Measurements from ENCODE around the gene COMT.
"Not testable (repeated sequence)": the region's sequence is repeated elsewhere in the genome, so short reads cannot be mapped to it uniquely, and the experiment has no call there.

- TF ChIP-seq, protein P1, sequence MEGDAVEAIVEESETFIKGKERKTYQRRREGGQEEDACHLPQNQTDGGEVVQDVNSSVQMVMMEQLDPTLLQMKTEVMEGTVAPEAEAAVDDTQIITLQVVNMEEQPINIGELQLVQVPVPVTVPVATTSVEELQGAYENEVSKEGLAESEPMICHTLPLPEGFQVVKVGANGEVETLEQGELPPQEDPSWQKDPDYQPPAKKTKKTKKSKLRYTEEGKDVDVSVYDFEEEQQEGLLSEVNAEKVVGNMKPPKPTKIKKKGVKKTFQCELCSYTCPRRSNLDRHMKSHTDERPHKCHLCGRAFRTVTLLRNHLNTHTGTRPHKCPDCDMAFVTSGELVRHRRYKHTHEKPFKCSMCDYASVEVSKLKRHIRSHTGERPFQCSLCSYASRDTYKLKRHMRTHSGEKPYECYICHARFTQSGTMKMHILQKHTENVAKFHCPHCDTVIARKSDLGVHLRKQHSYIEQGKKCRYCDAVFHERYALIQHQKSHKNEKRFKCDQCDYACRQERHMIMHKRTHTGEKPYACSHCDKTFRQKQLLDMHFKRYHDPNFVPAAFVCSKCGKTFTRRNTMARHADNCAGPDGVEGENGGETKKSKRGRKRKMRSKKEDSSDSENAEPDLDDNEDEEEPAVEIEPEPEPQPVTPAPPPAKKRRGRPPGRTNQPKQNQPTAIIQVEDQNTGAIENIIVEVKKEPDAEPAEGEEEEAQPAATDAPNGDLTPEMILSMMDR (IDR thresholded peaks at IDR 0.05), result not testable (repeated sequence)
- TF ChIP-seq POLR2A (IDR thresholded peaks at IDR 0.05), result not testable (repeated sequence)
Observed at GRCh38 chr22:19935123-19935718, 6.4 kb upstream of the COMT start.
